ENCODE data around the gene ZNF318. TPM values are rescaled to one million over a fixed set of nuclear protein-coding genes. Genes with fewer than 3 reads are reported as not detected.
"Not testable (repeated sequence)": the region's sequence is repeated elsewhere in the genome, so short reads cannot be mapped to it uniquely, and the experiment has no call there.

ZNF318 gene
- total RNA-seq, 4 donors from 2014 or later: 11.1 to 17.3 (median 14.6) TPM

- DNase-seq (ENCODE audit: extremely low spot score): no peak
- intact Hi-C loops (cut with DNase I): no loop called here
- H3K36me3 ChIP-seq: peaks cover 42 to 96% (median 88%) of the 10 kb centered on the region in 4 donors
Observed at GRCh38 chr6:43347021-43347420, 22.4 kb downstream of the ZNF318 start.

GRCh38 chr6:43346243-43346642 lies 23.2 kb downstream of the ZNF318 start:
- DNase-seq (ENCODE audit: extremely low spot score); H3K4me3 ChIP-seq; intact Hi-C loops (cut with DNase I); H3K4me1 ChIP-seq; H3K27me3 ChIP-seq; H3K27ac ChIP-seq (replicated peaks in 1 of 4); H3K9me3 ChIP-seq: not testable (repeated sequence)
- WGBS: 96% methylated on average over 11 of the region's 11 CpGs
- peaks cover 47 to 96% (median 89%) of the 10 kb centered on the region in 4 donors for H3K36me3 ChIP-seq

More at GRCh38 chr6:43347021-43347420, 22.4 kb downstream of the ZNF318 start:
- Histone ChIP-seq H3K27me3 (no peaks in the 10 kb centered on the region), H3K4me3 (no peak overlapping the region), H3K4me1 (no peaks in the 10 kb centered on the region), H3K27ac (replicated peaks in 1 of 4) (no peak overlapping the region), H3K9me3 (no peaks in the 10 kb centered on the region)
- 79% methylated on average over 3 of the region's 3 CpGs for WGBS
- no peak for TF ChIP-seq POLR2A (IDR thresholded peaks at IDR 0.05; ENCODE audit: low read depth)
- TF ChIP-seq POLR2AphosphoS5 (IDR thresholded peaks at IDR 0.05): no peak
- TF ChIP-seq EP300 (IDR thresholded peaks at IDR 0.05): no peak
- no peak for TF ChIP-seq CTCF (IDR thresholded peaks at IDR 0.05)

GRCh38 chr6:43339168-43339567 lies 30.3 kb downstream of the ZNF318 start:
- no peak for TF ChIP-seq POLR2AphosphoS5 (IDR thresholded peaks at IDR 0.05)
- TF ChIP-seq POLR2A (IDR thresholded peaks at IDR 0.05; ENCODE audit: low read depth): no peak
- no peak for TF ChIP-seq CTCF (IDR thresholded peaks at IDR 0.05)
- no peak for TF ChIP-seq EP300 (IDR thresholded peaks at IDR 0.05)
- WGBS: 98% methylated on average over 4 of the region's 4 CpGs
- Histone ChIP-seq H3K36me3 (peaks cover 36 to 73% (median 71%) of the 10 kb centered on the region in 4 donors), H3K27ac (replicated peaks in 1 of 4) (no peak overlapping the region), H3K4me1 (peaks cover 0 to 7% (median under 1%) of the 10 kb centered on the region in 4 donors), H3K4me3 (no peak overlapping the region), H3K27me3 (no peaks in the 10 kb centered on the region), H3K9me3 (no peaks in the 10 kb centered on the region)
- intact Hi-C loops (cut with DNase I): no loop called here
- no peak for DNase-seq (ENCODE audit: extremely low spot score)

- Histone ChIP-seq H3K36me3 (peaks cover 36 to 70% (median 62%) of the 10 kb centered on the region in 4 donors), H3K27me3 (no peaks in the 10 kb centered on the region), H3K27ac (replicated peaks in 1 of 4) (no peak overlapping the region), H3K4me1 (peaks cover 0 to 7% (median 3%) of the 10 kb centered on the region in 4 donors), H3K4me3 (no peak overlapping the region), H3K9me3 (no peaks in the 10 kb centered on the region)
- DNase-seq (ENCODE audit: extremely low spot score): no peak
- no peak for TF ChIP-seq POLR2A (IDR thresholded peaks at IDR 0.05; ENCODE audit: low read depth)
- intact Hi-C loops (cut with DNase I): no loop called here
Observed at GRCh38 chr6:43338243-43338642, 31.2 kb downstream of the ZNF318 start.

GRCh38 chr6:43336382-43336781 lies 33.1 kb downstream of the ZNF318 start:
- Histone ChIP-seq H3K27ac (replicated peaks in 1 of 4) (no peak overlapping the region), H3K4me3 (no peak overlapping the region), H3K9me3 (no peaks in the 10 kb centered on the region), H3K27me3 (no peaks in the 10 kb centered on the region), H3K36me3 (peaks cover 23 to 51% (median 43%) of the 10 kb centered on the region in 4 donors), H3K4me1 (peaks cover 0 to 7% (median 3%) of the 10 kb centered on the region in 4 donors)
- intact Hi-C loops (cut with DNase I): no loop called here
- no peak for TF ChIP-seq CTCF (IDR thresholded peaks at IDR 0.05)
- no peak for TF ChIP-seq EP300 (IDR thresholded peaks at IDR 0.05)
- TF ChIP-seq POLR2A (IDR thresholded peaks at IDR 0.05; ENCODE audit: low read depth): no peak
- no peak for TF ChIP-seq POLR2AphosphoS5 (IDR thresholded peaks at IDR 0.05)
- no peak for DNase-seq (ENCODE audit: extremely low spot score)
- WGBS: 69% methylated on average over 3 of the region's 3 CpGs

- 88% methylated on average over 3 of the region's 3 CpGs for WGBS
- Histone ChIP-seq H3K4me3 (no peak overlapping the region), H3K27me3 (no peaks in the 10 kb centered on the region), H3K9me3 (no peaks in the 10 kb centered on the region), H3K27ac (replicated peaks in 1 of 4) (no peak overlapping the region), H3K4me1 (peaks cover 0 to 7% (median 3%) of the 10 kb centered on the region in 4 donors), H3K36me3 (peaks cover 15 to 46% (median 37%) of the 10 kb centered on the region in 4 donors)
- intact Hi-C loops (cut with DNase I): no loop called here
- DNase-seq (ENCODE audit: extremely low spot score): no peak
- TF ChIP-seq POLR2AphosphoS5 (IDR thresholded peaks at IDR 0.05) (no peak), POLR2A (IDR thresholded peaks at IDR 0.05; ENCODE audit: low read depth) (no peak), EP300 (IDR thresholded peaks at IDR 0.05) (no peak), CTCF (IDR thresholded peaks at IDR 0.05) (no peak)
Observed at GRCh38 chr6:43335469-43335868, 34.0 kb downstream of the ZNF318 start.

Measured in esophagus muscularis mucosa (tissue), 4 donors.